K562 (cell line): ENCODE measurements around the gene PODXL2. TPM values are rescaled to one million over a fixed set of nuclear protein-coding genes. Genes with fewer than 3 reads are reported as not detected.

Experiments
- ATAC-seq: fragments of 200-7000 bp; cut with Tn5 transposase; 3 replicates; pipeline ENCODE4 v1.9.1; 2020; ENCODE audit warnings: moderate library complexity
- BruUV-seq: library from RNA; stranded (reverse); fragments of 400-500 nt; replicated peaks from 2 replicates; lab custom pipeline; 2021; lab: Mats Ljungman, UMichigan
- CTCF ChIA-PET: fragments of 300-600 bp; formaldehyde crosslinking; extraction: SDS; loops from one replicate; lab custom pipeline; 2021; ENCODE audit warnings: low intra/inter-chr PET ratio; lab: Yijun Ruan, JAX
- POLR2A ChIA-PET: fragments of 300-600, 350-650 bp; sonication (Branson Sonifier 250); formaldehyde crosslinking; extraction: SDS; loops from one replicate; lab custom pipeline; 2021; ENCODE audit warnings: antibody characterized with exemption, inconsistent platforms; lab: Yijun Ruan, JAX
- DNase-seq, 4 experiments: peaks; one replicate each; pipeline versions ENCODE4 v3.0.0 to v3.0.0-alpha.2; 2011 to 2018; ENCODE audit warnings: low spot score in 3 of 4, mixed read lengths in 3 of 4; ENCODE audit errors: extremely low read depth in 1 of 4
- FAIRE-seq: peaks from 2 replicates; lab custom pipeline; 2011; peaks lifted over from hg19 to GRCh38; lab: Jason Lieb, UNC
- H2AFZ ChIP-seq: 2 replicates; pipeline ENCODE4 v1.6.0; 2011; ENCODE audit warnings: low read depth, low read length, control low read depth, inconsistent platforms
- H3K27ac ChIP-seq: fragments of 200-600 bp; 3 replicates; pipeline ENCODE4 v1.8.0; 2011; ENCODE audit warnings: low read depth, mild to moderate bottlenecking, control low read depth, inconsistent platforms, low read length, moderate library complexity, mixed read lengths; ENCODE audit errors: extremely low read depth
- H3K27me3 ChIP-seq, 2 experiments: fragments of 300-600 bp in 1 of 2; 2 replicates in 1 of 2; 3 replicates in 1 of 2; pipeline versions ENCODE4 v1.6.0 to v1.8.0; 2011; ENCODE audit warnings: inconsistent platforms in 2 of 2, low read length in 2 of 2, mild to moderate bottlenecking in 1 of 2, mixed read lengths in 1 of 2, moderate library complexity in 1 of 2; ENCODE audit not compliant: control insufficient read depth in 2 of 2, insufficient read depth in 2 of 2
- H3K36me3 ChIP-seq: fragments of 300-600 bp; 3 replicates; pipeline ENCODE4 v1.8.0; 2011; ENCODE audit warnings: mild to moderate bottlenecking, low read length, inconsistent platforms; ENCODE audit not compliant: control insufficient read depth, insufficient read depth
- H3K4me1 ChIP-seq, 2 experiments: fragments of 200-600 bp in 1 of 2; replicated peaks in 1 of 2; 2 replicates in 1 of 2; 3 replicates in 1 of 2; pipeline versions ENCODE4 v1.5.1 to v1.8.0; 2011; ENCODE audit warnings: inconsistent platforms in 2 of 2, low read length in 2 of 2, mild to moderate bottlenecking in 1 of 2, mixed read lengths in 1 of 2, moderate library complexity in 1 of 2; ENCODE audit not compliant: control insufficient read depth in 2 of 2, insufficient read depth in 2 of 2
- H3K4me2 ChIP-seq: 2 replicates; pipeline ENCODE4 v1.6.1; 2011; ENCODE audit warnings: low read length, control low read depth, inconsistent platforms, mixed read lengths; ENCODE audit not compliant: insufficient read depth
- H3K4me3 ChIP-seq: fragments of 200-600 bp; sonication (generic), shearing (Covaris generic); 2 replicates; pipeline ENCODE4 v1.5.1; 2016; ENCODE audit warnings: control low read depth, inconsistent platforms
- H3K79me2 ChIP-seq: fragments of 200-600 bp; 3 replicates; pipeline ENCODE4 v1.8.0; 2011; ENCODE audit warnings: low read length, inconsistent platforms; ENCODE audit not compliant: control insufficient read depth, insufficient read depth
- H3K9ac ChIP-seq, 2 experiments: 2 replicates each; pipeline versions ENCODE4 v1.6.0 to v1.6.1; 2011; ENCODE audit warnings: low read depth in 2 of 2, low read length in 2 of 2, control low read depth in 1 of 2, inconsistent platforms in 1 of 2, mild to moderate bottlenecking in 1 of 2, mixed read lengths in 1 of 2; ENCODE audit not compliant: insufficient read depth in 1 of 2
- H3K9me1 ChIP-seq: one replicate; pipeline ENCODE4 v1.6.0; 2011; ENCODE audit warnings: inconsistent platforms, mild to moderate bottlenecking, low read length, moderate library complexity; ENCODE audit not compliant: control insufficient read depth, insufficient read depth
- H3K9me3 ChIP-seq: replicated peaks from 2 replicates; pipeline ENCODE4 v1.5.1; 2011; ENCODE audit warnings: low read depth, low read length, inconsistent platforms; ENCODE audit not compliant: control insufficient read depth, insufficient read depth
- H4K20me1 ChIP-seq: replicated peaks from 2 replicates; pipeline ENCODE4 v1.6.1; 2011; ENCODE audit warnings: low read length, inconsistent platforms, mixed read lengths; ENCODE audit not compliant: control insufficient read depth, insufficient read depth
- NFYB ChIP-seq: IDR thresholded peaks from 2 replicates; pipeline ENCODE4 v1.6.1; 2011; ENCODE audit warnings: mild to moderate bottlenecking, moderate library complexity; ENCODE audit not compliant: insufficient read length; ENCODE audit errors: extremely low read depth
- ZNF232 ChIP-seq: sonication (generic); formaldehyde crosslinking; IDR thresholded peaks from 2 replicates; pipeline ENCODE4 v1.8.0; 2022; ENCODE audit warnings: mild to moderate bottlenecking, missing genetic modification reagents
- WGBS: fragments of 100-300 bp; shearing (Covaris generic); methylation state at CpG from one replicate; pipeline ENCODE4 v1.1.6; 2016; ENCODE audit warnings: low coverage, mixed read lengths; ENCODE audit not compliant: insufficient coverage; ENCODE audit errors: missing lambda C conversion rate; 5-methylcytosine and 5-hydroxymethylcytosine counted together
- in situ Hi-C: fragments of 300-500 bp; cut with MboI; formaldehyde crosslinking; loops from 4 replicates; pipeline ENCODE4 v1.15.0; 2018; ENCODE audit warnings: inconsistent platforms, mixed read lengths
- intact Hi-C: fragments of 100-400 bp; cut with micrococcal nuclease; formaldehyde crosslinking; loops from 2 replicates; pipeline ENCODE4 v1.14.2; 2022
- polyA plus RNA-seq, 8 experiments: library from polyadenylated mRNA; depleted of rRNA in 4 of 8; stranded (reverse) in 5 of 8; unstranded in 3 of 8; fragments of >200 nt; fragmentation: Nextera tagmentation in 2 of 8; fragmentation: Illumina TruSeq in 1 of 8; extraction: Ambion mirVana in 2 of 8; extraction: Trizol in 1 of 8; gene quantifications; 2 replicates each; pipeline versions ENCODE4 v1.2.1 to v1.2.3, GENCODE V29; 2011 to 2014; ENCODE audit warnings: inconsistent platforms in 1 of 8, missing spikeins in 1 of 8
- total RNA-seq, 7 experiments: library from RNA; depleted of rRNA in 6 of 7; stranded (reverse); fragments of >200 nt in 6 of 7; fragmentation: Illumina TruSeq in 2 of 7; extraction: Trizol in 2 of 7; gene quantifications; 2 replicates each; pipeline versions ENCODE4 v1.2.1 to v1.2.3, GENCODE V29; 2011 to 2021; ENCODE audit warnings: low replicate concordance in 1 of 7
- TF ChIP-seq, protein P1 (sequence below): fragments of 450-650 bp; IDR thresholded peaks from 2 replicates; pipeline ENCODE4 v1.6.1; 2014; ENCODE audit warnings: low read depth, mild to moderate bottlenecking, moderate library complexity, borderline replicate concordance

Gene PODXL2
- total and polyA plus RNA-seq, 9 of the 15 experiments (the other 6 are each of a cell fraction or from before 2014, with no cell fraction given): 0.03 to 52.5 (median 21.9) TPM

DNA sequence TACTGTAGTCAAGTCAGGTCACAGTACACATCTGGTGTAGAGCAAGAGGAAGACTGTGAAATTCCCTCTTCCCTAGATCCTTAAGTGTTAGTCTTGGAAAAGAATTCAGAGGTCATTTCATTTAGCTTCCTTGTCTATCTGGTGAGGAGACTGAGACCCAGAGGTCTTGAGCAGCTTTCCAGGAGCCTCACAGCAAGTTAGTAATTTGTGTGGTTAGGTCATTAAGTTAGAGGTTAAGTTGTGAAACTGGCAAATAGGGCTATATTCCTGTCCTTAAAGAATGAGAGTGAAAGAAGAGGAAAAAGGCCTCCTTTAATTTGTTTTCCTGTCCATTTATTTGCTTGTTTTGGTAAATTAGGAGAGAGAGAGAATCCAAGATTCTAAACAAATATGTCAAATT, 9.0 kb downstream of the PODXL2 start:
- ChIA-PET CTCF (no interaction called here), POLR2A (no interaction called here)
- Histone ChIP-seq H4K20me1 (no peaks in the 10 kb centered on the region), H3K4me1 (peaks cover 0 to 3% of the 10 kb centered on the region in 2 experiments; a peak in 2 of 5 replicates), H3K9me3 (no peaks in the 10 kb centered on the region), H3K27me3 (no peaks in the 10 kb centered on the region), H3K4me3 (no peak overlapping the region), H3K9ac (no peak overlapping the region), H2AFZ (no peak overlapping the region), H3K9me1 (no peaks in the 10 kb centered on the region), H3K27ac (no peak overlapping the region), H3K4me2 (no peak overlapping the region), H3K79me2 (peaks cover 17% of the 10 kb centered on the region), H3K36me3 (peaks cover 7% of the 10 kb centered on the region; the same call in 2 of the 3 replicates)
- FAIRE-seq: no peak
- intact Hi-C loops (no loop called here), in situ Hi-C loops (no loop called here)
- BruUV-seq: no TSS peak
- TF ChIP-seq ZNF232 (CRISPR knock-in tag) (no peak), NFYB (no peak)
- DNase-seq: no peak
- no peak for ATAC-seq

DNA sequence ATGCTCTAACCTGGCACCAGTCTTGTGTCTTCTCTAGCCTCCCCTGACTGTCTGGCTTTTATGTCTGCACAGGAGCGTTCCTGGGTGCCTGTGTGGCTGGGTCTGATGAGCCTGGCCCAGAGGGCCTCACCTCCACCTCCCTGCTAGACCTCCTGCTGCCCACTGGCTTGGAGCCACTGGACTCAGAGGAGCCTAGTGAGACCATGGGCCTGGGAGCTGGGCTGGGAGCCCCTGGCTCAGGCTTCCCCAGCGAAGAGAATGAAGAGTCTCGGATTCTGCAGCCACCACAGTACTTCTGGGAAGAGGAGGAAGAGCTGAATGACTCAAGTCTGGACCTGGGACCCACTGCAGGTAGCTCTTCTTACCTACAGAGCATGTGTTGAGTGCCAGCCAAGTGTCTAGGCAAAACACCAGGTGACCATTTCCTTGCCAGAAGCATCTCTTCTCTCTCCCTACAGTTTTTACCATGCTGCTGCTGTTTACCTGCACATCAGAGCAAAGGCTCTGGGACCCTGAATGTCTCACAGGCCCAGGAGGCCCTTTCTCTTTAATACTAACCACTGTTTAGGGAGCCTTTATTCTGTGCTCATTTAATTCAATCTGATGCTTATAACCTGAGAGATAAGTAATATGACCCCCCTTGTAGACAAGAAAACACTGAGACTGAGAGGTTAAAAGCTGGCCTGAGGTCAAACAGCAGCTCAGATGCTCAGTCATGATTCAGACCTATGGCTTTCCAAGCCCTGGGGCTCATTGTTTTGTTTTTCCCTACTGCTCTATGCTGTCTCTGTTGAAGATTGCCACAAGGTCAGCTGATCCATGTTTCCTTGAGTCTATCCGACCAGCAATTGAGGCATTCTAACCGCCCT, 10.4 kb downstream of the PODXL2 start:
- Histone ChIP-seq H3K9me3 (no peaks in the 10 kb centered on the region), H3K27ac (no peak overlapping the region), H3K4me1 (peaks cover 0 to 3% of the 10 kb centered on the region in 2 experiments; a peak in 2 of 5 replicates), H2AFZ (no peak overlapping the region), H3K4me2 (no peak overlapping the region), H3K4me3 (no peak overlapping the region), H3K9ac (no peak overlapping the region), H3K79me2 (peaks cover 17% of the 10 kb centered on the region), H4K20me1 (no peaks in the 10 kb centered on the region), H3K27me3 (no peaks in the 10 kb centered on the region), H3K36me3 (peaks cover 10% of the 10 kb centered on the region; the same call in 2 of the 3 replicates), H3K9me1 (no peaks in the 10 kb centered on the region)
- WGBS: 93% methylated on average over 5 of the region's 5 CpGs
- in situ Hi-C loops (no loop called here), intact Hi-C loops (no loop called here)
- FAIRE-seq (no peak), ATAC-seq (no peak), DNase-seq (no peak)
- BruUV-seq: no TSS peak
- ChIA-PET POLR2A (interaction anchor here (0.8 kb wide), 1 partner anchor 956 kb away, joined by 4 read pairs; no protein-coding TSS in a partner anchor), CTCF (no interaction called here)
- TF ChIP-seq, protein P1, sequence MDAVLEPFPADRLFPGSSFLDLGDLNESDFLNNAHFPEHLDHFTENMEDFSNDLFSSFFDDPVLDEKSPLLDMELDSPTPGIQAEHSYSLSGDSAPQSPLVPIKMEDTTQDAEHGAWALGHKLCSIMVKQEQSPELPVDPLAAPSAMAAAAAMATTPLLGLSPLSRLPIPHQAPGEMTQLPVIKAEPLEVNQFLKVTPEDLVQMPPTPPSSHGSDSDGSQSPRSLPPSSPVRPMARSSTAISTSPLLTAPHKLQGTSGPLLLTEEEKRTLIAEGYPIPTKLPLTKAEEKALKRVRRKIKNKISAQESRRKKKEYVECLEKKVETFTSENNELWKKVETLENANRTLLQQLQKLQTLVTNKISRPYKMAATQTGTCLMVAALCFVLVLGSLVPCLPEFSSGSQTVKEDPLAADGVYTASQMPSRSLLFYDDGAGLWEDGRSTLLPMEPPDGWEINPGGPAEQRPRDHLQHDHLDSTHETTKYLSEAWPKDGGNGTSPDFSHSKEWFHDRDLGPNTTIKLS: no peak
